Measurements from ENCODE around the gene CIDEC. TPM values are rescaled to one million over a fixed set of nuclear protein-coding genes. Genes with fewer than 3 reads are reported as not detected.
"Not testable (repeated sequence)": the region's sequence is repeated elsewhere in the genome, so short reads cannot be mapped to it uniquely, and the experiment has no call there.

Gene CIDEC
- total RNA-seq, 1 donor from 2014 or later = 1.9 TPM

GRCh38 chr3:9855594-9855993 is 24.5 kb downstream of the CIDEC start:
- DNase-seq (ENCODE audit: low spot score) = no peak
- intact Hi-C loops (cut with DNase I) = no loop called here

- DNase-seq (ENCODE audit: low spot score); intact Hi-C loops (cut with DNase I): not testable (repeated sequence)
These were observed 25.6 kb downstream of the CIDEC start for GRCh38 chr3:9854291-9854940.

DNA sequence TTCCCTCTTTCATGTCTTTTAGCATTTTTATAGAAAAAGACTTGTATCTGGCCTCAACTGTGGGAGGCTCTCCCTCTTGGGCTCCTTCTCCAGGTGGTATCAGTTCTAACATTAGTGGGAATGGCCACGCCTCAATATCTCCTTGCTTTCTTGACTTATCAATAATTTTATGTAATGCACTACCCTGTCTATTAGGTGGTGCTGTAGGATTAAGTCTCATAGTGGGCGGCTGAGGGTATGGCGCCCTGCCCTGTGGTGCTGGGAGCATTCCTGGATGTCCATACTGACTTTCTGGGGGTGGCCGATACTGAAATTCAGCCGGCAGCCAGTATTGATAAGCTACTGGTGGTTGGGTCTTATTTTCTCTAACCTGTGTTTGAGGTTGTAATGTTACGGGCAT is 27.5 kb downstream of the CIDEC start:
- no peak for DNase-seq (ENCODE audit: low spot score)
- intact Hi-C loops (cut with DNase I) = no loop called here

DNA sequence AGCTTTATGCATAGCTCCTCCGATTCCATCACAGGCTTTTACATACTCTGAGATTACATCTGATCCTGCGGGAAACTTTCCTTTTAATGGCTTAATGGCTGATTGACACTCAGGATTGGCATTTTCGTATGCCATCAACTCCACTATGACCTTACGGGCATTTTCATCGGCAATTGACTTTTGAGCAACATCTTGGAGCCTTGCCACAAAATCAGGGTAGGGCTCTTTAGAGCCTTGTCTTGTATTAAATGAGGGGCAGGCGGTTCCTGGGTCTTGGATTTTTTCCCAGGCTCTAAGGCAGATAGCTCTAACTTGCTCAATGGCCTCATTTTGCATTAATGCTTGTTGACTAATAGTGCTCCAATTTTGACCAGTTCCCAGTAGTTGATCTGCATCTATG is 28.1 kb downstream of the CIDEC start:
- intact Hi-C loops (cut with DNase I); DNase-seq (ENCODE audit: low spot score): not testable (repeated sequence)

DNA sequence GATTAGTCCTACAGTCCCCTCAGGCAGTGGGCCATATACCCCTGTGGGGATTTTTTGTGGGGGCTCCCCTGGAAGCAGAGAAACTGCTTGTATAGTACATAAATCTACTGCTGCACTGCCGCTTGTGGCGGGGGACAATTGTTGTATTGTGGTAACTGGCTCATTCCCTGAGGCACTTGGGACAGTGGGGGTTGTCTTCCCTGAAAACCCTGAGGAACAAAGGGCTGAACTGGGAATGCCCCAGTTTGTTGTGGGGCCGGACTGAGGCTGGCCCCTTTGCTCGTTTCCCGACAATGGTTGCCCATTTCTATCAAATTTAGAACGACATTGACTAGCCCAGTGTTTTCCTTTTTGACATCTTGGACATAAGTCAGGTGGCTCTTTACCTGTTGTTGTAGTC is 28.7 kb downstream of the CIDEC start:
- DNase-seq (ENCODE audit: low spot score); intact Hi-C loops (cut with DNase I): not testable (repeated sequence)

DNA sequence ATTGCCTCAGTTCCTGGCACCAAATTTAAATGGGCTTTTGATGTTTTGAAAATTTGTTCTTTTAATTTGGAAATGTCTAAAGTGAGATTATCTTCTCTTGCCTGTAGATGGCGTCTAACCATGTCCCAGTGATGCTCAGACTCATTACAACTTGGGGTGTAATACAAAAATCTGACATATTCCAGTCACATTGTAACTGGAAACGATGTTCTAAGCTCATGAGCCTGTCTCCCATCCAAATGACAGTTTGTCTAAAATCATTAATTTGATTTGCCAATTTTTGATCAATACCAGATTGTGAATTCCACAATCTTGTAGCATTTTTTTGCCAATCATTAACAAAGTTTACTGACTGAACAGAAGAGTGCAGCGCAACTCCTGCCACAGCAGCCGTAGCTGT is 31.2 kb downstream of the CIDEC start:
- DNase-seq (ENCODE audit: low spot score) = not testable (repeated sequence)
- intact Hi-C loops (cut with DNase I) = loop anchor here (10.0 kb wide), 1 partner anchor 66 kb away; the partner anchor contains the start of gene IL17RC

DNA sequence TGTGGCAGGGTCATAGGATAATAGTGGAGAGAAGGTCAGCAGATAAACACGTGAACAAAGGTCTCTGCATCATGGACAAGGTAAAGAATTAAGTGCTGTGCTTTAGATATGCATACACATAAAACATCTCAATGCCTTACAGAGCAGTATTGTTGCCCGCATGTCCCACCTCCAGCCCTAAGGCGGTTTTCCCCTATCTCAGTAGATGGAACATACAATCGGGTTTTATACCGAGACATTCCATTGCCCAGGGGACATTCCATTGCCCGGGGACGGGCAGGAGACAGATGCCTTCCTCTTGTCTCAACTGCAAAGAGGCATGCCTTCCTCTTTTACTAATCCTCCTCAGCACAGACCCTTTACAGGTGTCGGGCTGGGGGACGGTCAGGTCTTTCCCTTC is 32.2 kb downstream of the CIDEC start:
- DNase-seq (ENCODE audit: low spot score) = not testable (repeated sequence)
- intact Hi-C loops (cut with DNase I) = loop anchor here (10.0 kb wide), 1 partner anchor 67 kb away; the partner anchor contains the start of gene IL17RC

DNA sequence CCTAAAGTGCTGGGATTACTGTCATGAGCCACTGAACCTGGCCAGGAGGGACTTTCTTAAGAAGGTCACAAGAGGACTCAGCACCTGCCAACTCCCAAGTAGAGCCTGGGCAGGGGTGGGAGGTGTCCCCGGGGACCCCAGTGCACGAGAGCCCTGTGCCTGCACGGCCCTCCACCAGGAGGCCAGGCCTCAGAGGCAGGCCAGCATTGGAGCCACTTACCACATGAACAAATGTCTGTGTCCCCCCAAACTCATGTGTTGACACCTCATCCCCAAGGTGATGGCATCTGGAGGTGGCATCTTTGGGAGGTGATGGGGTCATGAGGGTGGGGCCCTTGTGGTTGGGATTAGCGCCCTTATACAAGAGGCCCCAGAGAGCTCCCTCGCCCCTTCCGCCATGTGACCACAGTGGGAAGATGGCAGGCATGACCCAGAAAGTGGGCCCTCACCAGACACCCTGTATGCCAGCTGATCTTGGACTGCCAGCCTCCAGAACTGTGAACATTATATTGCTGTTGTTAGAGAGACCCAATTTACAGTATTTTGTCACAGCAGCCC is 33.0 kb downstream of the CIDEC start:
- intact Hi-C loops (cut with DNase I) = loop anchor here (10.0 kb wide), 1 partner anchor 68 kb away; the partner anchor contains the start of gene IL17RC
- DNase-seq (ENCODE audit: low spot score) = no peak

GRCh38 chr3:9846231-9846630 is 33.8 kb downstream of the CIDEC start:
- intact Hi-C loops (cut with DNase I) = loop anchor here (10.0 kb wide), 1 partner anchor 69 kb away; the partner anchor contains the start of gene IL17RC

DNA sequence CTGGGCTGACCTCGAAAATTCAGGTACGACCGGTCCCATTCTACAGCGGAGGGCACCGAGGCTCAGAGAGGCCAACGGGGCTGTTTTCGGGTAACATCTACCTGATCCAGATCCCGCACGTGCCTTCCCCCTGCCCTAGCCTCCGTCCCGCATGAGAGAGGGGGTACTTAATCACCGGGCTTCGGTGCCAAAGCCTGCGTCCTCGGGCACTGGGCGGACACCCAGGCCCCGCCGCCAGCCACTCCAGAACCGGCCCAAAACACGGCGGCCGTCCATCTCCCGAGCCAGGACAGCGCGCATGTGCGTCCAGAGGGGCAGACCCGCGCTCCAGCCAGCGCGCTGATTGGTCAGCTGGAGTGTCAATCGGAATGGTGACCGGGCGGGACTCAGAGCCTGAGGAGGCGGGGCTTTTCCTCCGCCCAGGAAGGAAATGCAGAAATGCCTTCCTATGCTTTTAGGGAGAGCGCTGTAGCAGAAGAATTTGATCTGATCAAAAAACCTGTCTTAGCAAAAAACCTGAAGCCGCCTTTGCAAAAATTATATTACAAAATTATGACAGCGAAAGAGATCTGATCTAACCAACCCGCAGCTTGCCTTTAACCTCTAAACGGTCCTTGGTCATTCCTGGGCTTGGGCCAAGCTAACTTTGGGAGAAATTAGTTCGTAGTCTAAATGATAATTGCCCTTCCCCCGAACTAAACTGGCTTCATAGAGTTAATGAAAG is 36.2 kb downstream of the CIDEC start, which contains the start of gene RPUSD3:
TSS of gene RPUSD3 (minus strand) at position 294 of the 724 bp plus-strand sequence. CDS start at position 276, 18 bp downstream.
- intact Hi-C loops (cut with DNase I) = loop anchor here (2.0 to 10.0 kb wide), 2 partner anchors 47 to 71 kb away; partner anchors contain the start of genes IL17RC and JAGN1
- peak; percentile 100 for DNase-seq (ENCODE audit: low spot score)

More at GRCh38 chr3:9846231-9846630, 33.8 kb downstream of the CIDEC start:
- no peak for DNase-seq (ENCODE audit: low spot score)

GRCh38 chr3:9841015-9841414 is 39.0 kb downstream of the CIDEC start:
- no peak for DNase-seq (ENCODE audit: low spot score)
- intact Hi-C loops (cut with DNase I) = loop anchor here (10.0 kb wide), 1 partner anchor 74 kb away; the partner anchor contains the start of gene IL17RC

GRCh38 chr3:9838856-9839255 is 41.2 kb downstream of the CIDEC start:
- no peak for DNase-seq (ENCODE audit: low spot score)
- intact Hi-C loops (cut with DNase I) = no loop called here

GRCh38 chr3:9837701-9838582 is 42.1 kb downstream of the CIDEC start:
- DNase-seq (ENCODE audit: low spot score) = no peak

DNA sequence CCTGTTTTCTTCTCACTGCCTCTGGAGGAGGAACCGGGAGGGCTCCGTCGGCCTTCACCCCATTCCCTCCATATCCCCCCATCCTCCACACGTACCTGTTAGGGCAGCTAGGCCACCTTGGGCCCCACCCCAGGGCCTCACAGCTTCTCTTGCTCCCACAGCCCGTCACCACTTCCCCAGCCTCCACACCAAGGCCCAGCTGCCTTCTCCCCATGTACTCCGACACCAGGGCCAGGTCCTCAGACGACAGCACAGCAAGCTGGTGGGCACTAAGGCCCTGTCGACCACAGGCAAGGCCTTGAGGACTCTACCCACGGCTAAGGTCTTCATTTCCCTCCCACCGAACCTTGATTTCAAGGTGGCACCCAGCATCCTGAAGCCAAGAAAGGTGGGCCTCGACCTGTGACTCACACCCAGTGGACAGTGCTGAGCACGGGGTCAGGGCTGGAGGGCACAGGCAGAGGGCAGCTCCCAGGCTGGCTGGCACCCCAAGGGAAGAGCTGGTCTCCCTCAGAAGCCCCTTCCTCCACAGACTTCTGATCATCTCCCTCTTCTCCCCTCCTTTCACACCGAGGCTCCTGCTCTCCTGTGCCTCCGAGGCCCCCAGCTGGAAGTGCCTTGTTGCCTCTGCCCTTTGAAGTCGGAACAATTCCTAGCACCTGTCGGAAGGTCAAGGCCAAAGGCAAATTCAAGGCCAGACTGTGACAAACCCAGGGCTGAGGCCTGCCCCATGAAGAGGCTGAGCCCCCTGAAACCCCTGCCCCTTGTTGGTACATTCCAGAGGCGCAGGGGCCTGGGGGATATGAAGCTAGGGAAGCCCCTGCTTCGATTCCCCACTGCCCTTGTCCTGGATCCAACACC is 45.3 kb downstream of the CIDEC start:
- intact Hi-C loops (cut with DNase I) = no loop called here

More at GRCh38 chr3:9837701-9838582, 42.1 kb downstream of the CIDEC start:
- intact Hi-C loops (cut with DNase I) = no loop called here

DNA sequence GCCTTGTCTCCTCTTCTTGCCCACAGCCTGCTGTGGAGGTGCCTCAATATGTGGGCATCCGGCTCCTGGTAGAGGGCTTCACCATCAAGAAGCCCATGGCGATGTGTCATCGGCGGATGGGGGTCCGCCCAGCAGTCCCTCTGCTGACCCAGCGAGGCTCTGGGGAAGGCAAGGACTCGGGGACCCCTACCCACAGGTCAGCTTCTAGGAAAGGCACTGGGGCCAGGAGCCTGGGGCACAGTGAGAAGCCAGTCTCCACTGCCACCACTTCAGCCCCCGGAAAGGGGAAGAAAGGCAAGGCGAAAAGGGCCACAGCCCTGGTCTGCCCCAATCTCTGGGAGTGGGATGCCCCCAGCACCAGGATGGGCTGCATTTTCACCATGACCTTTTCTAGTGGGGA is 47.0 kb downstream of the CIDEC start:
- intact Hi-C loops (cut with DNase I) = no loop called here
- no peak for DNase-seq (ENCODE audit: low spot score)

More for the DNA sequence above, 45.3 kb downstream of the CIDEC start:
- no peak for DNase-seq (ENCODE audit: low spot score)

DNA sequence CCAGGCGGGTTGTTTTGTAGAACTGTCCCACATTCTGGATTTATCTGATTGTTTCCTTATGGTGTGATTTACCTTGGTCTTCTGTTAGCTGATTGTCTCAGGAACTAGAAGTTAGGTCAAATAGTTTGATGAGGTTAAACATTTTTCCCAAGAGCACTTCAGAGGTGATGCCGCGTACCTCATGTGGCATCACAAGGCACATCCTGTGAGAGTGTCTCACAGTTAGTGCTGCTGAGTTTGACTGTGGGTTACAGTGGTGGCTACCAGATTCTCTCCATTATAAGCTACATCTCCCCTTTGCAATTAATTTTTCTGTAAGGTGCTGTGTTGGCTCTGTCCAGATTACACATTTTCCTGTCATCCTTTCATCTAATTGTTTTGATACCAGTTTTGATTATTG is 48.8 kb downstream of the CIDEC start:
- intact Hi-C loops (cut with DNase I) = no loop called here
- no peak for DNase-seq (ENCODE audit: low spot score)

GRCh38 chr3:9828801-9829755 is 51.0 kb downstream of the CIDEC start:
- intact Hi-C loops (cut with DNase I) = no loop called here
- no peak for DNase-seq (ENCODE audit: low spot score)
